GM18498 (cell line): Measurements from ENCODE around the gene PRSS53.

ENCODE experiments used
- ATAC-seq: cut with Tn5 transposase; IDR thresholded peaks from one replicate; pipeline ENCODE4 v1.9.1; 2021; ENCODE audit warnings: mild to moderate bottlenecking, moderate library complexity; ENCODE audit not compliant: unreplicated experiment

Gene PRSS53

DNA sequence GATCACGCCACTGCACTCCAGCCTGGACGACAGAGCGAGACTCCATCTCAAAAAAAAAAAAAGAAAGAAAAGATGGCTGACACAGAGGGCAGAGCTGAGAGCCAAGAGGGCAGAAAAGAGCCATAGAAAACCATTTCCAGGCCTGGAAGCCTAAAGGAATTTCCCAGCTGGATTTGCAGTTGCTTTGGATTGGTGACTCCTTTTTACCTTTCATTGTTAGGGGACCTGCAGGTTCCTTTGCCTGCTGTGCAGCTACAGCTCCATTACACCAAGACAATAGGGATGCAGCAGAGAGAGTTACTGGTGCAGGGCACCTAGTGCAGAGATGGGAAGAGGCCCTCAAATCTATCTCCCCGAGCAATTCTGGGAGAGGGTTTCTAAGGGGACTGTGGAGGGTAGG is 33.1 kb downstream of the PRSS53 start:
- ATAC-seq: no peak

- no peak for ATAC-seq
These were observed 36.6 kb downstream of the PRSS53 start for GRCh38 chr16:31052114-31052513.

GRCh38 chr16:31050280-31051030 is 38.3 kb downstream of the PRSS53 start:
- no peak for ATAC-seq

DNA sequence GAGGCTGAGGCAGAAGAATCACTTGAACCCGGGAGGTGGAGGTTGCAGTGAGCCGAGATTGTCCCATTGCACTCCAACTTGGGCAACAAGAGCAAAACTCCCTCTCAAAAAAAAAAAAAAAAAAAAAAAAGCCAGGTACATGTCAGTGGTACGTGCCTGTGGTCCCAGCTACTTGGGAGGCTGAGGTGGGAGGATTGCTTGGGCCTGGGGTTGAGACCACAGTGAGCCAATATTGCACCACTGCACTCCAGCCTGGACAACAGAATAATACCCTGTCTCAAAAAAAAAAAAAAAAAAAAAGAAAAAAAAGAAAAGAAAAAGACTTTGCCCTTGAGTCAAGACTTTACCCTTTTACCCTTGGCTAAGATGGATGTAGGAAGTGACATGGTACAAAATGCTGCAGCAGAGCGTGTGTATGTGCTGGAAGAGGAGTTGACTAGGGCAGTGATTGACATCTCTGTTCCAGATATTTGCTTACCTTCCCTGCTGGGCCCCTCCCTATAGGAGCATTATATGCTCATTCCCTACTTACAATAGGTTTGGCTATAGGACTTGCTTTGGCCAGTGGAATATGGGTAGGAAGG is 44.8 kb downstream of the PRSS53 start:
- ATAC-seq: no peak

DNA sequence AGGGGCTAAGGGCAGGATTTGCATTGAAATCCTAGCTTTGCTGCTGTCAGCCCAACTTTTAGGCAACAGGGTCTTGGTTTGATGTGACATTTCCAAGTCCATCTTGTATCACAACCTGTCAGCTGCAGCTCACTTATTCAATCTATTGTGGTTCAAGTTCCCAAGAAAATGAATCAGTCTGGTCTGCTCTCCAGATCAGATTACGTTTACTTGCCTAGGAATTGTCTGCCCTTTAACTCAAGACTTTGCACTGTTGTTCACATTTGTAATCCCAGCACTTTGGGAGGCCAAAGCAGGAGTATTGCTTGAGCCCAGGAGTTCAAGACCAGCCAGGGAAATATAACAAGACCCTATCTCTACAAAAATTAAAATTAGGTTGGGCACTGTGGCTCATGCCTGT is 45.4 kb downstream of the PRSS53 start:
- ATAC-seq: no peak

DNA sequence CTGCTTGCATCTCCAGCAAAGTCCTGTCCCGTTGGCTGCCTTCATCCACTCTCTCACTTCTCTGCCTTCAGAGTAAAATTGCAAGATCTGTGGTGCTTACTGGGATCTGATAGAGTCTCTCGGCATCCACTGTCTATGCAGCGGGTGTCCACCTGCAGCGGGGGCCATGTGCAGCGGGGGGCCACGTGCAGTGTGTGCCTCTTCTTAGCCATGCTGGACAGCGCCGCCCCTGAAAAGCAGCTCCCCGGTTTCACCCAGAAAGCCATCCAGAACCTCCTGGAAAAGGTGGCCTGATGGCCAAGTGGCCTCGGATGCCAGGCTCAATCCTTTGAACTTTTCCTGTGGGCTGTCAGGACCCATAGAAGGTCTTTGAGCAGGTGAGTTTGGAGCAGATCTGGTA is 45.9 kb downstream of the PRSS53 start:
- ATAC-seq: no peak

DNA sequence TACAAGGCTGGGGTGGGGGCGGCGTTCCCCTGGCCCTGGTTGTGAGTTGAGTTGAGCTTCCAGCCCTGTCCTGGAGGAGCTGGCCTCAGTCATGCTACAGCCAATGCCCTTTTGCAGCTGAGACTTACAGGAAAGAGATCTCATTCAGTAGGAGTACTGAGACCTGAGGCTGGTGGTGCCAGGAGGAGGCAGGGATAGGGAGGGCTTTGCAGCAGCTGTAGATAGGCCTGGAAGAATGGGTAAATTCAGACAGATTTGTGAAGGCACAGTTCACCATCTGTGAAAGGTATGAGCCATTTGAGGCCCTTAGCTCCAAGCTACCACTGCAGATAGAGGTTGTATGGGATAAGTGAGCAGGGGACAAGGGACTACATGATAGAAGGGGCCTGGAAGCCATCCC is 49.8 kb downstream of the PRSS53 start:
- no peak for ATAC-seq

DNA sequence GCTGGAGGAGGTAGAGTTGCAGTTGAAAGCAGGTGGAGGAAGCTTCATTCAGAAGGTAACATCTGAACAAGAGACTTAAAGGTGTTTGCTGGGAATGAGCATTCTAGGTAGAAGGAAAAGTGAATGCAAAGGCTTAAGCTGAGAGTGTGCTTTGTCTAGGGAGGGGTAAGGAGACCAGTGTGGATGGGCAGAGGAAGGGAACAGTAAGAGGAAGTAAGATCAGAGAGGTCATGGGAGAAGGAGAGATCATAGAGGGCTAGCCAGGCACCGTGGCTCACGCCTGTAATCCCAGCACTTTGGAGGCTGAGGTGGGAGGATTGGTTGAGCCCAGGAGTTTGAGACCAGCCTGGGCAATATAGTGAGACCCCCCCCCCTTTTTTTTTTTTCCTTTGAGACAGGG is 52.1 kb downstream of the PRSS53 start:
- no peak for ATAC-seq

- peak; percentile 41 for ATAC-seq
These were observed 54.8 kb downstream of the PRSS53 start for GRCh38 chr16:31033709-31034492.
